ENCODE data around the gene ZNF653.

- TF ChIP-seq POLR2AphosphoS5 (IDR thresholded peaks at IDR 0.05; ENCODE audit: low read depth, low read length) (no peak), POLR2A (IDR thresholded peaks at IDR 0.05; ENCODE audit: low read depth, low read length) (no peak), SPI1 (IDR thresholded peaks at IDR 0.05; ENCODE audit: low read depth, low read length) (no peak)
These were observed 16.3 kb downstream of the ZNF653 start for GRCh38 chr19:11489378-11489777.

All from GM12891 (cell line).